A673 (cell line): ENCODE data around the gene SAP30. TPM values are rescaled to one million over a fixed set of nuclear protein-coding genes. Genes with fewer than 3 reads are reported as not detected.
A peak's percentile ranks its signal among the peaks of the same experiment; 100 is the strongest.

Source experiments
- BruUV-seq: library from RNA; stranded (reverse); fragments of 400-500 nt; replicated peaks from 2 replicates; lab custom pipeline; 2021; lab: Mats Ljungman, UMichigan
- CTCF ChIA-PET: fragments of 300-600 bp; sonication (Branson Sonifier 250); formaldehyde crosslinking; loops from one replicate; lab custom pipeline; 2022; ENCODE audit warnings: antibody characterized with exemption; lab: Charles Lee
- POLR2A ChIA-PET: fragments of 300-600 bp; sonication (Branson Sonifier 250); formaldehyde crosslinking; loops from one replicate; lab custom pipeline; 2022; ENCODE audit warnings: antibody characterized with exemption; ENCODE audit not compliant: low non-redundant PET; lab: Charles Lee
- DNase-seq: peaks from one replicate; pipeline ENCODE4 v3.0.0-alpha.2; 2015; ENCODE audit warnings: low spot score
- H3K27ac ChIP-seq: fragments of 200-600 bp; sonication (generic); 2 replicates; pipeline ENCODE4 v1.5.1; 2016; ENCODE audit warnings: mixed run types, low read depth, mild to moderate bottlenecking, mixed read lengths, antibody characterized with exemption, low read length; ENCODE audit not compliant: poor library complexity, severe bottlenecking
- H3K27me3 ChIP-seq: fragments of 200-600 bp; sonication (generic); replicated peaks from 2 replicates; pipeline ENCODE4 v1.6.1; 2017; ENCODE audit warnings: mixed run types, low read depth, mild to moderate bottlenecking, mixed read lengths, antibody characterized with exemption, low read length; ENCODE audit not compliant: insufficient read depth, poor library complexity
- H3K36me3 ChIP-seq: fragments of 200-600 bp; sonication (generic); 2 replicates; pipeline ENCODE4 v1.6.1; 2016; ENCODE audit warnings: mixed run types, mild to moderate bottlenecking, mixed read lengths, antibody characterized with exemption, low read length; ENCODE audit not compliant: insufficient read depth, poor library complexity, severe bottlenecking
- H3K4me1 ChIP-seq: fragments of 200-600 bp; sonication (generic); 2 replicates; pipeline ENCODE4 v1.6.1; 2017; ENCODE audit warnings: mixed run types, mild to moderate bottlenecking, mixed read lengths, antibody characterized with exemption, low read length; ENCODE audit not compliant: insufficient read depth, poor library complexity, severe bottlenecking
- H3K4me3 ChIP-seq: fragments of 200-600 bp; sonication (generic); 2 replicates; pipeline ENCODE4 v1.5.1; 2016; ENCODE audit warnings: low read depth, mixed run types, mild to moderate bottlenecking, mixed read lengths, low read length; ENCODE audit not compliant: poor library complexity, severe bottlenecking
- H3K9me3 ChIP-seq: fragments of 200-600 bp; sonication (generic); 2 replicates; pipeline ENCODE4 v1.6.1; 2016; ENCODE audit warnings: mixed run types, low read depth, mild to moderate bottlenecking, mixed read lengths, antibody characterized with exemption, low read length; ENCODE audit not compliant: poor library complexity, severe bottlenecking
- EZH2 ChIP-seq: fragments of 200-600 bp; sonication (generic); IDR thresholded peaks from 2 replicates; pipeline ENCODE4 v1.6.1; 2017; ENCODE audit warnings: borderline replicate concordance, low read depth, mild to moderate bottlenecking, mixed read lengths, antibody characterized with exemption, low read length; ENCODE audit not compliant: poor library complexity, severe bottlenecking
- intact Hi-C: fragments of 100-400 bp; cut with micrococcal nuclease; formaldehyde crosslinking; loops from one replicate; pipeline ENCODE4 v1.10.0; 2022; ENCODE audit not compliant: unreplicated experiment
- total RNA-seq: library from RNA; stranded (reverse); gene quantifications from 2 replicates; pipeline ENCODE4 v1.2.3, GENCODE V29; 2021
- TF ChIP-seq, protein P1 (sequence below): fragments of 300-800, 200-600 bp; sonication (generic); conservative IDR thresholded peaks from 2 replicates; pipeline ENCODE4 v1.5.1; 2017; ENCODE audit warnings: low read depth, mild to moderate bottlenecking, antibody characterized with exemption, low read length, moderate library complexity, mixed read lengths

SAP30 gene
- total RNA-seq, 1 experiment from 2014 or later, result 64.3 TPM

- CTCF ChIA-PET, result no interaction called here
- TF ChIP-seq, protein P1, sequence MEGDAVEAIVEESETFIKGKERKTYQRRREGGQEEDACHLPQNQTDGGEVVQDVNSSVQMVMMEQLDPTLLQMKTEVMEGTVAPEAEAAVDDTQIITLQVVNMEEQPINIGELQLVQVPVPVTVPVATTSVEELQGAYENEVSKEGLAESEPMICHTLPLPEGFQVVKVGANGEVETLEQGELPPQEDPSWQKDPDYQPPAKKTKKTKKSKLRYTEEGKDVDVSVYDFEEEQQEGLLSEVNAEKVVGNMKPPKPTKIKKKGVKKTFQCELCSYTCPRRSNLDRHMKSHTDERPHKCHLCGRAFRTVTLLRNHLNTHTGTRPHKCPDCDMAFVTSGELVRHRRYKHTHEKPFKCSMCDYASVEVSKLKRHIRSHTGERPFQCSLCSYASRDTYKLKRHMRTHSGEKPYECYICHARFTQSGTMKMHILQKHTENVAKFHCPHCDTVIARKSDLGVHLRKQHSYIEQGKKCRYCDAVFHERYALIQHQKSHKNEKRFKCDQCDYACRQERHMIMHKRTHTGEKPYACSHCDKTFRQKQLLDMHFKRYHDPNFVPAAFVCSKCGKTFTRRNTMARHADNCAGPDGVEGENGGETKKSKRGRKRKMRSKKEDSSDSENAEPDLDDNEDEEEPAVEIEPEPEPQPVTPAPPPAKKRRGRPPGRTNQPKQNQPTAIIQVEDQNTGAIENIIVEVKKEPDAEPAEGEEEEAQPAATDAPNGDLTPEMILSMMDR, result no peak
- no TSS peak for BruUV-seq
- no peaks in the 10 kb centered on the region for H3K9me3 ChIP-seq
- no peak overlapping the region for H3K27ac ChIP-seq
- no peak for DNase-seq
- no peak overlapping the region for H3K4me3 ChIP-seq
- peaks cover 18% of the 10 kb centered on the region for H3K4me1 ChIP-seq
- H3K27me3 ChIP-seq, result no peaks in the 10 kb centered on the region
- POLR2A ChIA-PET, result no interaction called here
- intact Hi-C loops, result no loop called here
- H3K36me3 ChIP-seq, result no peaks in the 10 kb centered on the region
Measured at GRCh38 chr4:173365359-173365996, 5.3 kb upstream of the SAP30 start.

DNA sequence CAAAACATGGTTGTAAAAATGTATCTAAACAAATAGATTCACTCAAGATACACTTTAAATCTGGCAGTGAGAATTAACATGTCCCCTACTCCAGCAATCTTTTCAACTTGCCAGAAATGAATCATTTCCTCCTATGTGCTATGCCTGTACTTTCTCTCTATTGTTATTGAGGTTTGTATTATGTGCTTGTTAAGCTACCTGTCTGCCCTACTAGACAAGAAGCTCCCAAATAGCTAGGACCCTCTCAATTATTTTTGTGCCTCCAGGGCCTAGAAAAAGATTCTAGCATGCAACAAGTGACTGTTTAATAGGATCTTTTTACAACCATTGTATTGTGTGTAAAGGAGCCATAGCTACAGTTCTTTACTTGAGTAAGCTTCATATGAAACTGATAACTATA, 3.5 kb upstream of the SAP30 start:
- intact Hi-C loops, result no loop called here
- TF ChIP-seq, protein P1, result no peak
- no peak for TF ChIP-seq EZH2
- POLR2A ChIA-PET, result no interaction called here
- Histone ChIP-seq H3K27me3 (no peaks in the 10 kb centered on the region), H3K4me3 (peak overlapping the region; percentile 3), H3K4me1 (peaks cover 12% of the 10 kb centered on the region), H3K27ac (peak overlapping the region; percentile 47), H3K9me3 (no peaks in the 10 kb centered on the region), H3K36me3 (no peaks in the 10 kb centered on the region)
- CTCF ChIA-PET, result no interaction called here
- DNase-seq, result peak; percentile 13
- BruUV-seq, result no TSS peak

DNA sequence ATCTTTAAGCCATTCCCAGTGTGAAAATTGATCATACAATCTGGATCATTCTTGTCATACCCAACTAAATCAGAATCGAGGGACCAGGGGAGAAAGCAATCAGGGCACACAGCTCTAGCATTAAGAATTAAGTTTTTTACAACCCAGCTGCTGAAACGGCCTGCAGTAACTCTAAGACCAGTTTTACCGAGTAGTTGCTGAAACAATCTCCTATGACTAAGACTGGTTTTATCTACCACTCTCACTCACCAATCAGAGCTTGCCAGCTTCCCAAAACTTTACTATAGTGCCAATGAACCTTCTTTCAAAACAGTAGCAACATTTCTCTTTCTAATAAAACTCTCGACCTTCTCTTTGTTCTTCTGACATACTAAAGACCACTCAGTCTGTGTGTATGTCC, 2.8 kb upstream of the SAP30 start:
- H3K27me3 ChIP-seq, result no peaks in the 10 kb centered on the region
- no peaks in the 10 kb centered on the region for H3K9me3 ChIP-seq
- H3K36me3 ChIP-seq, result no peaks in the 10 kb centered on the region
- peak overlapping the region; percentile 3 for H3K4me3 ChIP-seq
- BruUV-seq, result no TSS peak
- peak; percentile 31 for DNase-seq
- CTCF ChIA-PET, result no interaction called here
- intact Hi-C loops, result no loop called here
- H3K4me1 ChIP-seq, result peaks cover 12% of the 10 kb centered on the region
- TF ChIP-seq, protein P1, result no peak
- no peak for TF ChIP-seq EZH2
- POLR2A ChIA-PET, result no interaction called here
- peak overlapping the region; percentile 47 for H3K27ac ChIP-seq
